HG03097 (cell line): ENCODE data around the gene HOXD12.

Source experiments
- ATAC-seq: cut with Tn5 transposase; IDR thresholded peaks from one replicate; pipeline ENCODE4 v1.9.1; 2021; ENCODE audit not compliant: unreplicated experiment, low FRiP score

The HOXD12 gene

DNA sequence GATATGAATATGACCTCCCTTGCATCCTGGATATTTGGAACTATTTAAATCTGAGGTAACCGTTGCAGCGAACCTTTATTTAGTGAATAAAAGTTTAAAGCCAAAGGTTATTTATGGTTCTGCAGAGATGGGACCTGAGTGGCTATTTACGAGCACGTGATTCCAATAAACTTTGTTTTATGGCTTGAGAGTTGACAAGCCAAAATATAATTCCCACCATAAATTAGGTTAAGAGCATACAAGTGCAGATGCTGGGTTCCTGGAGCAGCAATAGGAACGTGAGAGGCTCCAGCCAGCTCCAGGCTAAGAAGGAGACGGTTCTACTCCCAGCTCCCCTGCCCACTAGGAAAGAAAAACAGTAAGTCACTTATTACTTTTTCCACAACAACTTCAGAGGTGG is 46.5 kb downstream of the HOXD12 start:
- no peak for ATAC-seq

DNA sequence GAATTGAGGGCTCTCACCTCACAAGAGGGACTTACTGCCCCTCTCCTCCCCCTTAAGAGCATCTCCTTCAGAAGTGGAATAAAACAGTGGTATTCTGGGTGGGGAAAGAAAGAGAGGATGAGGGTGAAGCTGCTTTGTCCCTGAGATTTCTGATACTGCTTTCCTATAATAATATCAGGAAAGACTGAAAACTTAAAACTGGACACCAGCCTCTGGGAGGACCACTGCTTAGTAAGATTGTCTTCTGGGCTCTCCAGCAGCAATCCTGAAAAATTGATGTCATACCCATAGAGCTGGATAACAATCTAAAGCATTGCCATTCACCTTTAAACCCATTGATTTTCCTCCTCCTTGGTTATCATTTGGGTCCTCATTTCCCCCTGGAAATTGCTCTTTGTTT is 47.0 kb downstream of the HOXD12 start:
- no peak for ATAC-seq

DNA sequence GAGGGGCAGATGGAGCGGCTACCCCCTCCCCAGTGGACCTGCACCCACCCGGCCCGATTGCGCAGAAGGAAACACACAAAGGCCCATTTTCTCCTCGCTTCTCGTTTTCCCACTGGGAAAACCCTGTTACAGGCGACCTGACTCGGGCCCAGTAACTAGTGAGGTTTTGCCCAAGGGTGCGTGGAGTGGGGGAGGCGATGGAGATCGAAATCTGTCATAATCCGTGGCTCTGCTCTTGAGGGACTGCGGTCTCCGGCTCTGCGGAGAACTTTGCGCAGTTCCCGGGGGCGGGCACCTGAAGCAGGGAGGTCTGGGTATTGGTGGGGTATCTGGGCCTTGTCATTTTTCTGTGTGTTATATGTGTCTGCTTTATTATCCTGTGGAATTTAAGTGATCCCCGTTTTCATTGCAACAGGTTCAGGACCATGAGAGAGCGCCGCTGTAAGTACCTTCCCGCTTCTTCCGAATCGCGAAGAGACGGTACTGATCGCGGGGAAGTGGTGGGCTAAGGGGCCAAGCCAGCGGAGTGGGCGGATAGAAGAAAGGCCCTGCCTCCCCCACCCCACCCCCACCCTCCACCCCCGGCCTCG is 47.7 kb downstream of the HOXD12 start:
- ATAC-seq = no peak

DNA sequence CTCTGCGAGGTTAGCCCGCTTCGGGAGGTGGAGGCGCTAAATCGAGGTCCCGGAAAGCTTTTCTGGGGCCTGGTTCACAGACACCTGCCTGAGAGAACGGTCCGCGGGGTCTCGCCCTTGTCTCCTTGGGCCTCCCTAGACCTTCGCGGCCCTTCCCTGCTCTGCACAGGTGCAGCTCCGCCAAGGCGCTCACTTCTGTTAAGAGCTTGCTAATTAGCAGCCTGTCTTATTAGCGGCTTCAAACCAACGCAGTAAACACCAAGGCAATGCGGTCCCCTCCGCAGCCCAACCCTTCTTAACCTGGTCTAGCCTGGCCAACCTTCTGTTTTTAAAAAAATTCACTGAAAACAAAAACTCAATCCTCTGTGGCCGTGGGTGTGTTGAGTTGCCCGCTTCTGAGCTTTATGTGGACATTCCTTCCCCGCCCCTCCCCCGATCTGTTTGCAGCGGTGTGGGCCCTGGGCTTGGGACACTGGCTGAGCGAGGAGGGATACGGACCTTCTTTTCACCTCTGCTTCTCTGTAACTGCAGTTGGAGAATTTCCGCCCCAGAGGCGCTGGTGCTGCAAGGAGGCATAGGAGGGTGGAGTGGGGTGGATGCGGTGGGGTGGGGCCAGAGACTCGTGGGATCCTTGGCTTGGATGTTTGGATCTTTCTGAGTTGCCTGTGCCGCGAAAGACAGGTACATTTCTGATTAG is 48.4 kb downstream of the HOXD12 start:
- no peak for ATAC-seq

DNA sequence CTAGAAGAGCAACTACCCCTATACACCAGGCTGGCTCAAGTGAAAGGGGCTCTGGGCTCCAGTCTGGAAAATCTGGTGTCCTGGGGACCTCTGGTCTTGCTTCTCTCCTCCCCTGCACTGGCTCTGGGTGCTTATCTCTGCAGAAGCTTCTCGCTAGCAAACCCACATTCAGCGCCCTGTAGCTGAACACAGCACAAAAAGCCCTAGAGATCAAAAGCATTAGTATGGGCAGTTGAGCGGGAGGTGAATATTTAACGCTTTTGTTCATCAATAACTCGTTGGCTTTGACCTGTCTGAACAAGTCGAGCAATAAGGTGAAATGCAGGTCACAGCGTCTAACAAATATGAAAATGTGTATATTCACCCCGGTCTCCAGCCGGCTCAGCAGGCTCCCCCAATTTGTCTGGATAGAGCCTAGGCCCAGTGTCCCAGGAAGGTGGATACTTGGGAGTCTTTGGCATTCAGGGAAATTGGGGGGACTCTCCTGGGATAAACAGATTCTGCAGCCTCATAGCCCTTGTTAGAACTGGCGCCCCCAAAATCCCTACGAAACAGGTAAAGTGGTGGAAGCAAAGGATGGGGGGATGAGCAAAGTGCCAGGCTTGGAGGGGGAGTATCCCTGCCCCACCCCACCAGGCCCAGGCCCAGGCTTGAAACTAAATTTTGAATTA is 49.3 kb downstream of the HOXD12 start:
- no peak for ATAC-seq

DNA sequence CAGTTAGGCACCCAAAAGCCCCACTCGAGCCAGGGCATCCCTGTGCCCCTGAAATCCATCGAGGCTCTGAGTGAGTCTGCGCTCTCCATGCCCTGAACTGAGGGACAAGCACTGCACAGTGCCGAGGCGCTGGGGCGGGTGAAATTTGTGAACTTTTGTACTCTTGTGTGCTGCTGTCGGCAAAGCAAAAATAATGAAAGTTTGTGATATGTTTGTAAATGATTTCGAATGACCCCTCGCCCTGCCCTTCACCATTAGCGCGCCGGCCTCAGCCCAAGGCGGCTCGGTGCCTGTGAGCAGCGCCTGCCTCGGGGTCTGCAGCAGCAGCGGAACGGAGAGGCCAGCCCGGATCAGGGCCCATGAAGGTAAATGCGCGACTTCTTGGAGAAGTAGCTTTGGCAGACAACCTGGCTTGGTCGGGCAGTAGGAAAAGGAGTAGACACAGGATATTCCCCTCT is 49.9 kb downstream of the HOXD12 start:
- ATAC-seq = no peak

DNA sequence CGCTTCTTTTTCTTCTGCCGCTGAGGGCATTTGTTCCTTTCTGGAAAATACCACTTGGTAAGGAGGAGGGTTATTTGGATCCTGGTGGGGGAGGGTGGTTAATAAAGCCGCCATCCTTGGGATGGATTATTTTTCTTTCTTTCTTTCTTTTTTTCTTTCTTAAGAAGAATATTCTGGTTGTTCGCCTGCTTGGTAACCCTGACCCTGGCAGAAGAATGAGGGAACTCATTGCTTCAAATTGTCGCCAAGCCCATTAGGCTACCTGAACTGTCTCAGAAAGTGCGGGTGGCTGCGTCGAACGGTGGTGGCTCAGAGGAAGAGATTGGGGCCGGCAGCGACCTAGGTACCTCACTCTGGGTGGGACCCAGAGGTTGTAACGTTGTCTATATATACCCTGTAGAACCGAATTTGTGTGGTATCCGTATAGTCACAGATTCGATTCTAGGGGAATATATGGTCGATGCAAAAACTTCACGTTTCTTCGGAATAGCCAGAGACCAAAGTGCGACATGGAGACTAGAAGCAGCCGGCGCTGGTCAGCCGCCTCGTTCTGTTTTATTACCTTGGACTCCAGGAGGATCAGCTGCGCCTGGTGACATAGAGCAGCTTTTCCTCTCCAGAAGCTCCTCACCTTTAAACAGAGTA is 50.5 kb downstream of the HOXD12 start:
- ATAC-seq = no peak

DNA sequence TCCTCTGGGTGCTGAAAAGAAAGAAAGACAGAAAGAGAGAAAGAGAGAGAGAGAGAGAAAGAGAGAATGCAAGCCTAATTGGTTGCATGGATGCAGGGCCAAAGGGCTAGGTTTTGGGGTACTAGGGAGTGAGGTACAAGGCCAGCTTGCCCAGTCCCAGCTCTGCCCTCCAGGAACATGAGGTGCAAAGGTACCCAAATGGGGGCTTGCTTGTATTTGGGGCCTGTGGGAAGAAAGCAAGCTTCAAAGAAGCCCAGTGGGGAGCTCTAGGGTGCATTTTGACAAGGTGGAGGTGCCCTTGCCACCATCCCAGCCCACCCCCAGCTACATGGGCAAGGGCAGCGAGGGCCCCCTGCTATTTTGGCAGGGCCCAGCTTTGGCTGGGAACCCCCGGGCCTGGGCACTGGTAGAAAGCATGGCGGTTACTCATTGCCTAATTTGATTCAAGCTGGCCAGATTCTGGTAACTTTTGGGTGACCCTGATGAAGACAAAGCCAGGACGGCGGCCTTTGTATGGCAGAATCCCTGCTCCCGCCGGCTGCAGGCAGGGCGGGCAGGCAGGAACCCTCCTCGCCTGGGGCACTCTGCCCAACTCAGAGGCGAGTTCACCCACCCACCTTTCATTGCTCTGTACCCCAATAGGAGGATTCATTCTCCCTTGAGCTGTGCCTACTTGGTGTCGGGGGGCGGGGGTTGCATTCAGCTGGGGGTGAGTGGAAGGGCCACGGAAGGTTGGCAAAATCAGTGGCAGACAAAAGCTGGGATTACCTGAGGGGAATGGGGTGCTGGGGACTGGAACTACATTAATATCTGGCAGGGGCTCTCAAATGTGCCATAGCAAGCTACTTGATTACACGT is 51.2 kb downstream of the HOXD12 start:
- ATAC-seq = no peak

DNA sequence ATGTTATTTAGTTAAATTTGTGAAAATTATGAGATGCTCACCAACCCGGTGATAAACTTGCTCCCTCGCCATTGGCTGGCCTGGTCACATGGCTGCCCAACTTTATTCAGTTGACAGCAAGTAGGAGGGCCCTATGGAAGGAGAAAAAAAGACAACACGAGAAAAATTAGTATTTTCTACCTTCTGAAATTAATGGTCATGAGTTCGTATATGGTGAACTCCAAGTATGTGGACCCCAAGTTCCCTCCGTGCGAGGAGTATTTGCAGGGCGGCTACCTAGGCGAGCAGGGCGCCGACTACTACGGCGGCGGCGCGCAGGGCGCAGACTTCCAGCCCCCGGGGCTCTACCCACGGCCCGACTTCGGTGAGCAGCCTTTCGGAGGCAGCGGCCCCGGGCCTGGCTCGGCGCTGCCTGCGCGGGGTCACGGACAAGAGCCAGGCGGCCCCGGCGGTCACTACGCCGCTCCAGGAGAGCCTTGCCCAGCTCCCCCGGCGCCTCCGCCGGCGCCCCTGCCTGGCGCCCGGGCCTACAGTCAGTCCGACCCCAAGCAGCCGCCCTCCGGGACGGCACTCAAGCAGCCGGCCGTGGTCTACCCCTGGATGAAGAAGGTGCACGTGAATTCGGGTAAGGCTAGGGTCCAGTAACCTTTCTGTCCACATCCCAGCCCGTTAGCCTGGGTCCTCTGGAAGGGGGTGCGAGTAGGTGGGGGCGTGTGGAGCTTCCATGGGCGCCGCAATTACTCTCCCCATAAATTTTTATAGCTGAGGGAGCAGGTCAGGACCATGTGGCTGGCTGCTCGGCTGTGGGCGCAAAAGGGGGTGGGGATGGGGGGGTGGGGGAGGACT is 52.1 kb downstream of the HOXD12 start, which contains the start of gene HOXD4:
Gene HOXD4, plus strand, starts transcription at position 109 of the 846 bp plus-strand sequence. Its CDS starts 84 bp downstream, at position 193.
- ATAC-seq = no peak
